ENCODE data around the gene NSMF. TPM values are rescaled to one million over a fixed set of nuclear protein-coding genes. Genes with fewer than 3 reads are reported as not detected.

The NSMF gene
- total RNA-seq, 1 experiment from 2014 or later, result 31.6 TPM

- Mint-ChIP-seq H3K36me3 (ENCODE audit: insufficient read depth, unreplicated experiment) (peaks cover 12% of the 10 kb centered on the region), H3K4me1 (ENCODE audit: low read depth, unreplicated experiment) (no peaks in the 10 kb centered on the region), H3K27ac (ENCODE audit: unreplicated experiment) (no peak overlapping the region), H3K27me3 (ENCODE audit: unreplicated experiment) (no peaks in the 10 kb centered on the region), H3K4me3 (ENCODE audit: low read depth, unreplicated experiment) (no peak overlapping the region), H3K9me3 (ENCODE audit: low read depth, unreplicated experiment) (no peaks in the 10 kb centered on the region)
- BruUV-seq (replicated peaks), result no TSS peak
- DNase-seq, result no peak
- TF ChIP-seq CTCF (IDR thresholded peaks at IDR 0.05; ENCODE audit: unreplicated experiment), result no peak
- CTCF ChIA-PET, result no interaction called here
- intact Hi-C loops (cut with micrococcal nuclease; ENCODE audit: unreplicated experiment), result no loop called here
Measured at GRCh38 chr9:137455359-137455991, 3.7 kb downstream of the NSMF start.

- Mint-ChIP-seq H3K27me3 (ENCODE audit: unreplicated experiment) (no peaks in the 10 kb centered on the region), H3K27ac (ENCODE audit: unreplicated experiment) (no peak overlapping the region), H3K9me3 (ENCODE audit: low read depth, unreplicated experiment) (no peaks in the 10 kb centered on the region), H3K36me3 (ENCODE audit: insufficient read depth, unreplicated experiment) (peaks cover 18% of the 10 kb centered on the region), H3K4me1 (ENCODE audit: low read depth, unreplicated experiment) (no peaks in the 10 kb centered on the region), H3K4me3 (ENCODE audit: low read depth, unreplicated experiment) (no peak overlapping the region)
- CTCF ChIA-PET, result no interaction called here
- no TSS peak for BruUV-seq (replicated peaks)
- intact Hi-C loops (cut with micrococcal nuclease; ENCODE audit: unreplicated experiment), result no loop called here
- DNase-seq, result no peak
- TF ChIP-seq CTCF (IDR thresholded peaks at IDR 0.05; ENCODE audit: unreplicated experiment), result no peak
Measured at GRCh38 chr9:137454597-137455358, 4.4 kb downstream of the NSMF start.

- CTCF ChIA-PET, result no interaction called here
- H3K4me3 Mint-ChIP-seq (ENCODE audit: low read depth, unreplicated experiment), result no peak overlapping the region
- no peak for DNase-seq
- no TSS peak for BruUV-seq (replicated peaks)
- TF ChIP-seq CTCF (IDR thresholded peaks at IDR 0.05; ENCODE audit: unreplicated experiment), result no peak
- H3K4me1 Mint-ChIP-seq (ENCODE audit: low read depth, unreplicated experiment), result no peaks in the 10 kb centered on the region
- no peaks in the 10 kb centered on the region for H3K27me3 Mint-ChIP-seq (ENCODE audit: unreplicated experiment)
- H3K27ac Mint-ChIP-seq (ENCODE audit: unreplicated experiment), result no peak overlapping the region
- peaks cover 15% of the 10 kb centered on the region for H3K36me3 Mint-ChIP-seq (ENCODE audit: insufficient read depth, unreplicated experiment)
- no peaks in the 10 kb centered on the region for H3K9me3 Mint-ChIP-seq (ENCODE audit: low read depth, unreplicated experiment)
- intact Hi-C loops (cut with micrococcal nuclease; ENCODE audit: unreplicated experiment), result no loop called here
Measured at GRCh38 chr9:137454145-137454596, 5.0 kb downstream of the NSMF start.

- H3K4me1 Mint-ChIP-seq (ENCODE audit: low read depth, unreplicated experiment), result no peaks in the 10 kb centered on the region
- H3K36me3 Mint-ChIP-seq (ENCODE audit: insufficient read depth, unreplicated experiment), result peaks cover 19% of the 10 kb centered on the region
- no peaks in the 10 kb centered on the region for H3K27me3 Mint-ChIP-seq (ENCODE audit: unreplicated experiment)
- no peak for TF ChIP-seq CTCF (IDR thresholded peaks at IDR 0.05; ENCODE audit: unreplicated experiment)
- BruUV-seq (replicated peaks), result no TSS peak
- CTCF ChIA-PET, result interaction anchor here (0.5 kb wide), 1 partner anchor 8 kb away, joined by 3 read pairs; no protein-coding TSS in a partner anchor
- no peak overlapping the region for H3K4me3 Mint-ChIP-seq (ENCODE audit: low read depth, unreplicated experiment)
- intact Hi-C loops (cut with micrococcal nuclease; ENCODE audit: unreplicated experiment), result no loop called here
- no peak for DNase-seq
- H3K9me3 Mint-ChIP-seq (ENCODE audit: low read depth, unreplicated experiment), result no peaks in the 10 kb centered on the region
- H3K27ac Mint-ChIP-seq (ENCODE audit: unreplicated experiment), result no peak overlapping the region
Measured at GRCh38 chr9:137453643-137454081, 5.5 kb downstream of the NSMF start.
